Stomach (tissue), 9 donors: ENCODE results near the gene MYH6. TPM values are rescaled to one million over a fixed set of nuclear protein-coding genes. Genes with fewer than 3 reads are reported as not detected.
A peak's percentile ranks its signal among the peaks of the same experiment; 100 is the strongest.

Source experiments
- DNase-seq, 2 donors: peaks; one replicate each; pipeline versions ENCODE4 v3.0.0 to v3.0.0-alpha.2; 2013 to 2019
- H3K27ac ChIP-seq, 5 donors: fragments of 200-600 bp in 4 of 5; sonication (generic) in 4 of 5; one replicate each; pipeline ENCODE4 v1.5.1; 2013 to 2019; ENCODE audit warnings: mild to moderate bottlenecking in 1 of 5, moderate library complexity in 1 of 5
- H3K27me3 ChIP-seq, 3 donors: fragments of 200-600 bp; sonication (generic); one replicate each; pipeline ENCODE4 v1.5.1; 2017 to 2019; ENCODE audit warnings: mixed run types in 1 of 3
- H3K36me3 ChIP-seq, 4 donors: fragments of 200-600 bp; sonication (generic); 1 replicate in 3 of 4; 2 replicates in 1 of 4; pipeline ENCODE4 v1.5.1; 2016 to 2019
- H3K4me1 ChIP-seq, 4 donors: fragments of 200-600 bp; sonication (generic); one replicate each; pipeline ENCODE4 v1.5.1; 2016 to 2019
- H3K4me3 ChIP-seq, 4 donors: fragments of 200-600 bp; sonication (generic) in 3 of 4; one replicate each; pipeline ENCODE4 v1.5.1; 2016 to 2019; ENCODE audit warnings: mild to moderate bottlenecking in 1 of 4
- H3K9me3 ChIP-seq, 4 donors: fragments of 200-600 bp; sonication (generic); one replicate each; pipeline ENCODE4 v1.5.1; 2016 to 2019
- CTCF ChIP-seq, 7 experiments: fragments of 450-650 bp in 4 of 7; fragments of 200-600 bp in 3 of 7; sonication (generic) in 3 of 7; IDR thresholded peaks; one replicate each; pipeline ENCODE4 v1.5.1; 2016 to 2019; ENCODE audit warnings: antibody characterized with exemption in 7 of 7, control low read depth in 2 of 7, mild to moderate bottlenecking in 1 of 7
- EP300 ChIP-seq: sonication (generic); formaldehyde crosslinking; IDR thresholded peaks from one replicate; pipeline ENCODE4 v1.6.1; 2017; ENCODE audit warnings: antibody characterized with exemption
- POLR2A ChIP-seq, 4 donors: fragments of 450-650 bp; IDR thresholded peaks; one replicate each; pipeline ENCODE4 v1.6.1; 2016; ENCODE audit warnings: antibody characterized with exemption in 4 of 4, control low read depth in 2 of 4, mild to moderate bottlenecking in 1 of 4, moderate library complexity in 1 of 4
- POLR2AphosphoS5 ChIP-seq, 3 donors: sonication (generic); formaldehyde crosslinking; IDR thresholded peaks; one replicate each; pipeline ENCODE4 v1.6.1; 2016; ENCODE audit warnings: antibody characterized with exemption in 3 of 3
- WGBS, 5 donors: extraction: QIAGEN DNeasy Blood & Tissue Kit in 3 of 5; methylation state at CpG; one replicate each; pipeline versions ENCODE4 v1.1.5 to v1.1.7; 2013 to 2018; 5-methylcytosine and 5-hydroxymethylcytosine counted together
- intact Hi-C: fragments of 100-400 bp; cut with DNase I; formaldehyde crosslinking; loops from one replicate; pipeline ENCODE4 v1.15.1; 2023; ENCODE audit warnings: low total_unique reads
- polyA plus RNA-seq, 3 donors: library from polyadenylated mRNA; stranded (reverse); fragments of 200-250 nt; gene quantifications; one replicate each; pipeline ENCODE4 v1.2.3, GENCODE V29; 2013
- total RNA-seq, 5 donors: library from RNA; depleted of rRNA; stranded (reverse); fragments of >200 nt; gene quantifications; one replicate each; pipeline versions ENCODE4 v1.1.0 to v1.2.3, GENCODE V29; 2014 to 2016
- donor health status: healthy with polysubstance abuse.
- donor health status: Bipolar disorder and iron deficiency.
- donor health status: healthy.

Gene MYH6
- total and polyA plus RNA-seq, 8 donors, result 0.37 to 3.2 (median 0.97) TPM; not detected in 4

- H3K27me3 ChIP-seq, result peaks cover 0 to 29% (median 21%) of the 10 kb centered on the region in 3 donors
- TF ChIP-seq EP300 (no peak), POLR2A (IDR thresholded peaks at IDR 0.05) (no peak), POLR2AphosphoS5 (IDR thresholded peaks at IDR 0.05) (no peak), CTCF (IDR thresholded peaks at IDR 0.05) (no peak)
- no peaks in the 10 kb centered on the region for H3K9me3 ChIP-seq
- H3K4me1 ChIP-seq, result peaks cover 9 to 37% (median 23%) of the 10 kb centered on the region in 4 donors
- intact Hi-C loops, result no loop called here
- DNase-seq, result no peak
- H3K27ac ChIP-seq, result no peak overlapping the region
- H3K36me3 ChIP-seq, result peaks cover 0 to 40% (median 14%) of the 10 kb centered on the region in 4 donors
- H3K4me3 ChIP-seq, result no peak overlapping the region
- WGBS, 5 donors, result 86 to 91% (median 89%) methylated on average over 6 of the region's 6 CpGs
Measured at GRCh38 chr14:23355871-23356435, 52.1 kb downstream of the MYH6 start.

- no peak for TF ChIP-seq POLR2AphosphoS5 (IDR thresholded peaks at IDR 0.05)
- no peak for TF ChIP-seq POLR2A (IDR thresholded peaks at IDR 0.05)
- no peak for TF ChIP-seq CTCF (IDR thresholded peaks at IDR 0.05)
- no peak for TF ChIP-seq EP300
- intact Hi-C loops, result no loop called here
- no peak for DNase-seq
- no peaks in the 10 kb centered on the region for H3K9me3 ChIP-seq
- no peak overlapping the region for H3K27ac ChIP-seq
- peaks cover 0 to 29% (median 21%) of the 10 kb centered on the region in 3 donors for H3K27me3 ChIP-seq
- H3K4me3 ChIP-seq, result no peak overlapping the region
- H3K4me1 ChIP-seq, result peaks cover 9 to 29% (median 19%) of the 10 kb centered on the region in 4 donors
- 76 to 85% (median 83%) methylated on average over 6 of the region's 6 CpGs for WGBS, 5 donors
- peaks cover 0 to 35% (median 12%) of the 10 kb centered on the region in 4 donors for H3K36me3 ChIP-seq
Measured at GRCh38 chr14:23354990-23355389, 53.1 kb downstream of the MYH6 start.

- no peak for DNase-seq
- WGBS, 5 donors, result 58 to 79% (median 74%) methylated on average over 5 of the region's 5 CpGs
- TF ChIP-seq POLR2AphosphoS5 (IDR thresholded peaks at IDR 0.05), result no peak
- TF ChIP-seq EP300, result no peak
- TF ChIP-seq CTCF (IDR thresholded peaks at IDR 0.05), result no peak
- no peak for TF ChIP-seq POLR2A (IDR thresholded peaks at IDR 0.05)
- Histone ChIP-seq H3K4me3 (no peak overlapping the region), H3K4me1 (peaks cover 9 to 23% (median 18%) of the 10 kb centered on the region in 4 donors), H3K9me3 (no peaks in the 10 kb centered on the region), H3K27me3 (peaks cover 0 to 29% (median 21%) of the 10 kb centered on the region in 3 donors), H3K36me3 (peaks cover 0 to 21% (median 8%) of the 10 kb centered on the region in 4 donors), H3K27ac (peak overlapping the region in 2 of 5 donors; percentile 11 to 72)
- intact Hi-C loops, result no loop called here
Measured at GRCh38 chr14:23353433-23353780, 54.7 kb downstream of the MYH6 start.

GRCh38 chr14:23352506-23353432, 55.3 kb downstream of the MYH6 start, which contains the start of gene SLC22A17:
Gene SLC22A17, minus strand, starts transcription at chr14:23352887.
- DNase-seq, result peak; percentile 65 to 95
- H3K27ac ChIP-seq, result peak within 1 kb of the TSS; percentile 11 to 72 (median 29)
- no peak for TF ChIP-seq CTCF (IDR thresholded peaks at IDR 0.05)
- no peak for TF ChIP-seq EP300
- TF ChIP-seq POLR2AphosphoS5 (IDR thresholded peaks at IDR 0.05), result peak; percentile 68 to 86 (median 74)
- peak in 1 of 4 donors; percentile 42 for TF ChIP-seq POLR2A (IDR thresholded peaks at IDR 0.05)
- H3K36me3 ChIP-seq, result peaks cover 0 to 17% (median 8%) of the 10 kb centered on the region in 4 donors
- intact Hi-C loops, result no loop called here
- H3K4me1 ChIP-seq, result peaks cover 9 to 21% (median 18%) of the 10 kb centered on the region in 4 donors
- peaks cover 0 to 29% (median 21%) of the 10 kb centered on the region in 3 donors for H3K27me3 ChIP-seq
- 1 to 3% (median 2%) methylated on average over 39 to 42 of the region's 42 CpGs for WGBS, 5 donors
- H3K9me3 ChIP-seq, result no peaks in the 10 kb centered on the region
- H3K4me3 ChIP-seq, result peak within 1 kb of the TSS; percentile 47 to 71 (median 58)
